SK-N-SH (cell line): ENCODE measurements around the gene ABCC3.

ENCODE experiments used
- CTCF ChIP-seq: fragments of 200-600 bp; sonication (generic); IDR thresholded peaks from 2 replicates; pipeline ENCODE4 v1.6.1; 2017; ENCODE audit warnings: antibody characterized with exemption, mild to moderate bottlenecking, moderate library complexity
- EP300 ChIP-seq, 2 experiments: IDR thresholded peaks; 2 replicates each; pipeline versions ENCODE4 v1.4.0 to v1.6.1; 2012; ENCODE audit warnings: borderline replicate concordance in 1 of 2, low read depth in 1 of 2, low read length in 1 of 2
- EZH2phosphoT487 ChIP-seq: fragments of 200-600 bp; sonication (generic); IDR thresholded peaks from 2 replicates; pipeline ENCODE4 v1.6.1; 2017; ENCODE audit warnings: low read depth, mixed run types, mild to moderate bottlenecking, antibody characterized with exemption, moderate library complexity, borderline replicate concordance
- FOXJ3 ChIP-seq: sonication (generic); formaldehyde crosslinking; IDR thresholded peaks from 2 replicates; pipeline ENCODE4 v1.5.1; 2020; ENCODE audit warnings: mild to moderate bottlenecking, missing genetic modification reagents
- MAX ChIP-seq: IDR thresholded peaks from 2 replicates; pipeline ENCODE4 v1.4.0; 2012; ENCODE audit warnings: low read depth
- PBX3 ChIP-seq: IDR thresholded peaks from 2 replicates; pipeline ENCODE4; 2012
- POLR2AphosphoS5 ChIP-seq: IDR thresholded peaks from 2 replicates; pipeline ENCODE4 v1.6.1; 2012; ENCODE audit warnings: low read depth, low read length
- RCOR1 ChIP-seq: fragments of 150-350 bp; IDR thresholded peaks from 2 replicates; pipeline ENCODE4 v1.6.1; 2017; ENCODE audit warnings: antibody characterized with exemption, low read length
- RXRA ChIP-seq: IDR thresholded peaks from 2 replicates; pipeline ENCODE4 v1.4.0; 2012; ENCODE audit warnings: low read depth, mild to moderate bottlenecking, borderline replicate concordance
- SIN3A ChIP-seq: IDR thresholded peaks from 2 replicates; pipeline ENCODE4 v1.6.1; 2012; ENCODE audit warnings: low read depth, mild to moderate bottlenecking, low read length, moderate library complexity, borderline replicate concordance
- TAF1 ChIP-seq: IDR thresholded peaks from 2 replicates; pipeline ENCODE4 v1.6.1; 2012; ENCODE audit warnings: low read depth, mild to moderate bottlenecking, low read length, moderate library complexity, borderline replicate concordance
- TCF12 ChIP-seq: IDR thresholded peaks from 2 replicates; pipeline ENCODE4 v1.4.0; 2012
- TEAD4 ChIP-seq: IDR thresholded peaks from 2 replicates; pipeline ENCODE4 v1.4.0; 2012; ENCODE audit warnings: mild to moderate bottlenecking, borderline replicate concordance; ENCODE audit not compliant: insufficient read depth
- YY1 ChIP-seq: IDR thresholded peaks from 2 replicates; pipeline ENCODE4 v1.4.0; 2012; ENCODE audit warnings: low read depth, mild to moderate bottlenecking

- no peak for TF ChIP-seq CTCF
- TF ChIP-seq SIN3A: no peak
- no peak for TF ChIP-seq RXRA
- no peak for TF ChIP-seq POLR2AphosphoS5
- no peak for TF ChIP-seq PBX3
- no peak for TF ChIP-seq TAF1
- TF ChIP-seq RCOR1: no peak
- no peak for TF ChIP-seq FOXJ3 (CRISPR knock-in tag)
- TF ChIP-seq TEAD4: no peak
- no peak for TF ChIP-seq YY1
- no peak for TF ChIP-seq EZH2phosphoT487
- TF ChIP-seq MAX: no peak
- TF ChIP-seq TCF12: no peak
- no peak for TF ChIP-seq EP300 (IDR thresholded peaks at IDR 0.05; ENCODE audit: borderline replicate concordance in 1 of 2, low read depth in 1 of 2, low read length in 1 of 2)
Observed at GRCh38 chr17:50633683-50634082, 998 bp upstream of the ABCC3 start.
